Epithelial cell of esophagus (primary cell): Measurements from ENCODE around the gene CDK4.

Experiments
- DNase-seq: peaks from one replicate; pipeline ENCODE4 v3.0.0; 2010; ENCODE audit warnings: low read depth
- H3K4me3 ChIP-seq: 2 replicates; pipeline ENCODE4 v1.5.1; 2011; ENCODE audit warnings: mild to moderate bottlenecking, low read length, control low read depth
- CTCF ChIP-seq: IDR thresholded peaks from 2 replicates; pipeline ENCODE4 v1.5.1; 2011; ENCODE audit warnings: low read depth, mild to moderate bottlenecking, low read length, control low read depth, inconsistent platforms; ENCODE audit not compliant: insufficient read depth; ENCODE audit errors: missing control alignments

The CDK4 gene

DNA sequence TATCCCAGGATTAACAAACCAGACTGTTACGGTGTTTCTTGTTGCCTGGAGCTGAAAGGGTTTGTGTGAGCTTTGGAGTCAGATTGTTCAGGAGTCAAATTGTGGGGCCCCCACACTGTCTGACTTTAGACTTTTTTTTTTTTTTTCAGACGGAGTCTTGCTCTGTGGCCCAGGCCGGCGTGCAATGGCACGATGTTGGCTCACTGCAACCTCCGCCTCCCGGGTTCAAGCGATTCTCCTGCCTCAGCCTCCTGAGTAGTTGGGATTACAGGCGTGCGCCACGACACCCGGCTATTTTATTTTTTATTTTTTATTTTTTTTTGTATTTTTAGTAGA is 31.3 kb upstream of the CDK4 start:
- no peak for DNase-seq
- no peak for TF ChIP-seq CTCF
- peak overlapping the region; percentile 74 for H3K4me3 ChIP-seq

GRCh38 chr12:57782608-57783465 is 30.7 kb upstream of the CDK4 start, which contains the start of gene TSFM:
TSS of gene TSFM (plus strand) at chr12:57782787. CDS start at chr12:57782802, 15 bp downstream.
- peak; percentile 96 for DNase-seq
- peak within 1 kb of the TSS; percentile 74 for H3K4me3 ChIP-seq
- TF ChIP-seq CTCF = peak; percentile 89

DNA sequence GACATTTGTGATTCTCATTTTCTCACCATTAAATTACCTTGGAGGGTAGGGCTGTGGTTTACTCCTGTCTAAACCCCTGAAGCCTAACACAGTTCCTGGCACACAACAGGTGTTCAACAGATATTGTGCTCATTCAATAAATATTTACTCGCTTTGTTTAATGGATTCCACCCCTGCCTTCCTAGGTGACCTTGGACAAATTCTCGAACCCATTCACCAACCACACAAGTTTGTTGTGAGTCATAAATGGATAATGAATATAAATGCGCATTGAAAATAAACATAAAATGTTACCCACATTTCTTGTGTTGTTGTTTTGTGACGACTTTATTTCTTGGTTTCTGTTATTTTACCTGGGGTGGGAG is 30.1 kb upstream of the CDK4 start:
- no peak overlapping the region for H3K4me3 ChIP-seq
- TF ChIP-seq CTCF = no peak
- DNase-seq = no peak

DNA sequence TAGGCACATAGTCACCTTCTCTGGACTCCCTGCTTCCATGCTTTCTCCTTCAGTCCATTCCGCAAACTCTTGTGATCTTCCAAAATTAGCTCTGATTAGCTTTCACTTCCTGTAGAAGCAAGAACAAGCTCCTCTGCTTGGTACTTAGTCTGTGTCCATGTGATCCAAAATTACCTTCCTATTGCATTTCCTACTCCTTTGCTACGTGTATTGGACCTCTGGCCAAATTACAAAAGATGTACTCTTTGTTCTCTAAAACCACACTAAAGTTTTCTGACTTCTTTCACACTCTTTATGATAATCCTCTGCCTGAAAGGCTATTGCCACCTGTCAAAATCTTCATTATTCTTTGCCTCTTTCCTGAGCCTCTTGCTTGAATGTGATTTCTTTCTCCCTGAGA is 29.7 kb upstream of the CDK4 start:
- TF ChIP-seq CTCF = no peak
- no peak overlapping the region for H3K4me3 ChIP-seq
- DNase-seq = no peak

- H3K4me3 ChIP-seq = no peak overlapping the region
- no peak for DNase-seq
- TF ChIP-seq CTCF = no peak
Measured at GRCh38 chr12:57781244-57781643, 29.1 kb upstream of the CDK4 start.

- TF ChIP-seq CTCF = no peak
- DNase-seq = no peak
- no peak overlapping the region for H3K4me3 ChIP-seq
Measured at GRCh38 chr12:57780284-57780897, 28.3 kb upstream of the CDK4 start.
